Vagina (tissue), 2 donors: ENCODE data around the gene RAB27A. TPM values are rescaled to one million over a fixed set of nuclear protein-coding genes. Genes with fewer than 3 reads are reported as not detected.

Experiments
- DNase-seq, 2 donors: peaks; one replicate each; pipeline ENCODE4 v3.0.0-alpha.2; 2017; ENCODE audit errors: extremely low spot score in 2 of 2
- H3K27ac ChIP-seq: fragments of 200-600 bp; sonication (generic); one replicate; pipeline ENCODE4 v1.5.1; 2019
- H3K27me3 ChIP-seq: fragments of 200-600 bp; sonication (generic); one replicate; pipeline ENCODE4 v1.5.1; 2019
- H3K36me3 ChIP-seq, 2 donors: fragments of 200-600 bp; sonication (generic); one replicate each; pipeline ENCODE4 v1.5.1; 2017 to 2019
- H3K4me1 ChIP-seq: fragments of 200-600 bp; sonication (generic); one replicate; pipeline ENCODE4 v1.5.1; 2019
- H3K4me3 ChIP-seq, 2 donors: fragments of 200-600 bp; sonication (generic); 1 replicate in 1 of 2; 2 replicates in 1 of 2; pipeline ENCODE4 v1.5.1; 2016 to 2019
- H3K9me3 ChIP-seq: fragments of 200-600 bp; sonication (generic); one replicate; pipeline ENCODE4 v1.5.1; 2019
- CTCF ChIP-seq, 3 experiments: fragments of 450-650 bp in 2 of 3; fragments of 200-600 bp in 1 of 3; sonication (generic) in 1 of 3; IDR thresholded peaks; one replicate each; pipeline ENCODE4 v1.5.1; 2017 to 2019; ENCODE audit warnings: antibody characterized with exemption in 3 of 3, mild to moderate bottlenecking in 2 of 3, moderate library complexity in 2 of 3
- POLR2A ChIP-seq, 2 donors: fragments of 450-650 bp; IDR thresholded peaks; one replicate each; pipeline ENCODE4 v1.6.1; 2017; ENCODE audit warnings: antibody characterized with exemption in 2 of 2, mild to moderate bottlenecking in 2 of 2, moderate library complexity in 2 of 2
- POLR2AphosphoS5 ChIP-seq, 2 donors: sonication (generic); formaldehyde crosslinking; IDR thresholded peaks; one replicate each; pipeline ENCODE4 v1.9.0; 2017; ENCODE audit warnings: antibody characterized with exemption in 2 of 2, mild to moderate bottlenecking in 2 of 2, low read depth in 1 of 2; ENCODE audit not compliant: insufficient read depth in 1 of 2
- intact Hi-C: fragments of 100-400 bp; cut with DNase I; formaldehyde crosslinking; loops from one replicate; pipeline ENCODE4 v1.15.1; 2023
- total RNA-seq: library from RNA; depleted of rRNA; stranded (reverse); fragments of >200 nt; gene quantifications from one replicate; pipeline ENCODE4 v1.2.3, GENCODE V29; 2016

Gene RAB27A
- total RNA-seq, 1 donor from 2014 or later = 29.5 TPM

GRCh38 chr15:55194256-55194655, 95.4 kb downstream of the RAB27A start:
- Histone ChIP-seq H3K4me1 (peaks cover 35% of the 10 kb centered on the region), H3K36me3 (peaks cover 0 to 30% of the 10 kb centered on the region in 2 donors), H3K4me3 (no peak overlapping the region), H3K27me3 (no peaks in the 10 kb centered on the region), H3K9me3 (no peaks in the 10 kb centered on the region), H3K27ac (no peak overlapping the region)
- DNase-seq = no peak
- TF ChIP-seq POLR2A (IDR thresholded peaks at IDR 0.05) (no peak), CTCF (IDR thresholded peaks at IDR 0.05) (no peak), POLR2AphosphoS5 (IDR thresholded peaks at IDR 0.05; ENCODE audit: insufficient read depth in 1 of 2, low read depth in 1 of 2) (no peak)
- intact Hi-C loops = no loop called here

GRCh38 chr15:55186331-55186730, 103.3 kb downstream of the RAB27A start:
- no peaks in the 10 kb centered on the region for H3K27me3 ChIP-seq
- H3K27ac ChIP-seq = no peak overlapping the region
- TF ChIP-seq CTCF (IDR thresholded peaks at IDR 0.05) (no peak), POLR2AphosphoS5 (IDR thresholded peaks at IDR 0.05; ENCODE audit: insufficient read depth in 1 of 2, low read depth in 1 of 2) (no peak), POLR2A (IDR thresholded peaks at IDR 0.05) (no peak)
- peaks cover 0 to 74% of the 10 kb centered on the region in 2 donors for H3K36me3 ChIP-seq
- no peaks in the 10 kb centered on the region for H3K9me3 ChIP-seq
- intact Hi-C loops = no loop called here
- DNase-seq = no peak
- H3K4me3 ChIP-seq = no peak overlapping the region
- H3K4me1 ChIP-seq = no peaks in the 10 kb centered on the region

- intact Hi-C loops = no loop called here
- H3K36me3 ChIP-seq = peaks cover 0 to 74% of the 10 kb centered on the region in 2 donors
- no peak overlapping the region for H3K27ac ChIP-seq
- TF ChIP-seq CTCF (IDR thresholded peaks at IDR 0.05) (no peak), POLR2A (IDR thresholded peaks at IDR 0.05) (no peak), POLR2AphosphoS5 (IDR thresholded peaks at IDR 0.05; ENCODE audit: insufficient read depth in 1 of 2, low read depth in 1 of 2) (no peak)
- no peaks in the 10 kb centered on the region for H3K27me3 ChIP-seq
- no peaks in the 10 kb centered on the region for H3K9me3 ChIP-seq
- no peak overlapping the region for H3K4me3 ChIP-seq
- H3K4me1 ChIP-seq = no peaks in the 10 kb centered on the region
- DNase-seq = no peak
Observed at GRCh38 chr15:55183679-55184078, 105.9 kb downstream of the RAB27A start.

GRCh38 chr15:55179141-55179540, 110.5 kb downstream of the RAB27A start:
- Histone ChIP-seq H3K4me1 (no peaks in the 10 kb centered on the region), H3K9me3 (no peaks in the 10 kb centered on the region), H3K4me3 (no peak overlapping the region), H3K36me3 (peaks cover 0 to 50% of the 10 kb centered on the region in 2 donors), H3K27me3 (no peaks in the 10 kb centered on the region), H3K27ac (no peak overlapping the region)
- TF ChIP-seq POLR2AphosphoS5 (IDR thresholded peaks at IDR 0.05; ENCODE audit: insufficient read depth in 1 of 2, low read depth in 1 of 2) (no peak), CTCF (IDR thresholded peaks at IDR 0.05) (no peak), POLR2A (IDR thresholded peaks at IDR 0.05) (no peak)
- intact Hi-C loops = no loop called here
- DNase-seq = no peak

GRCh38 chr15:55170361-55170760, 119.3 kb downstream of the RAB27A start:
- intact Hi-C loops = no loop called here
- Histone ChIP-seq H3K27ac (no peak overlapping the region), H3K27me3 (no peaks in the 10 kb centered on the region), H3K4me3 (no peak overlapping the region), H3K36me3 (no peaks in the 10 kb centered on the region), H3K9me3 (no peaks in the 10 kb centered on the region), H3K4me1 (no peaks in the 10 kb centered on the region)
- no peak for DNase-seq
- TF ChIP-seq POLR2AphosphoS5 (IDR thresholded peaks at IDR 0.05; ENCODE audit: insufficient read depth in 1 of 2, low read depth in 1 of 2) (no peak), POLR2A (IDR thresholded peaks at IDR 0.05) (no peak), CTCF (IDR thresholded peaks at IDR 0.05) (no peak)
